Breast epithelium (tissue), 4 donors: ENCODE results near the gene STEAP2. TPM values are rescaled to one million over a fixed set of nuclear protein-coding genes. Genes with fewer than 3 reads are reported as not detected.

Experiments
- DNase-seq, 2 donors: peaks; one replicate each; pipeline ENCODE4 v3.0.0-alpha.2; 2019; ENCODE audit warnings: low spot score in 2 of 2
- H3K27ac ChIP-seq, 2 donors: fragments of 200-600 bp; sonication (generic) in 1 of 2; one replicate each; pipeline ENCODE4 v1.5.1; 2016 to 2019; ENCODE audit warnings: mild to moderate bottlenecking in 1 of 2
- H3K27me3 ChIP-seq, 2 donors: fragments of 200-600 bp; sonication (generic) in 1 of 2; one replicate each; pipeline versions ENCODE4 v1.5.1 to v1.6.0; 2017 to 2019; ENCODE audit warnings: control low read depth in 1 of 2, mild to moderate bottlenecking in 1 of 2
- H3K36me3 ChIP-seq: fragments of 200-600 bp; one replicate; pipeline ENCODE4 v1.5.1; 2019
- H3K4me1 ChIP-seq, 2 donors: fragments of 200-600 bp; sonication (generic); one replicate each; pipeline ENCODE4 v1.5.1; 2016 to 2019; ENCODE audit warnings: control low read depth in 1 of 2
- H3K4me3 ChIP-seq, 3 donors: fragments of 200-600 bp; sonication (generic); 1 replicate in 2 of 3; 2 replicates in 1 of 3; pipeline ENCODE4 v1.5.1; 2016 to 2019; ENCODE audit warnings: mild to moderate bottlenecking in 3 of 3, moderate library complexity in 2 of 3
- H3K9me3 ChIP-seq, 2 donors: fragments of 200-600 bp; sonication (generic) in 1 of 2; one replicate each; pipeline ENCODE4 v1.5.1; 2016 to 2019; ENCODE audit warnings: control low read depth in 1 of 2
- POLR2A ChIP-seq: fragments of 450-650 bp; IDR thresholded peaks from one replicate; pipeline ENCODE4 v1.6.1; 2016; ENCODE audit warnings: antibody characterized with exemption, mild to moderate bottlenecking, moderate library complexity
- POLR2AphosphoS5 ChIP-seq, 3 donors: sonication (generic); formaldehyde crosslinking; IDR thresholded peaks; one replicate each; pipeline ENCODE4 v1.6.1; 2017; ENCODE audit warnings: antibody characterized with exemption in 3 of 3
- intact Hi-C: fragments of 100-400 bp; cut with DNase I; formaldehyde crosslinking; loops from one replicate; pipeline ENCODE4 v1.15.1; 2023; ENCODE audit warnings: low total_unique reads
- total RNA-seq, 3 donors: library from RNA; depleted of rRNA; stranded (reverse); fragments of >200 nt; gene quantifications; one replicate each; pipeline ENCODE4 v1.1.0, GENCODE V29; 2016
- TF ChIP-seq, protein P1 (sequence below), 3 donors: fragments of 450-650 bp; IDR thresholded peaks; one replicate each; pipeline ENCODE4 v1.5.1; 2016 to 2017; ENCODE audit warnings: antibody characterized with exemption in 3 of 3, mild to moderate bottlenecking in 3 of 3, moderate library complexity in 3 of 3

Gene STEAP2
- total RNA-seq, 3 donors from 2014 or later, result 14.4 to 81.9 (median 22.1) TPM

DNA sequence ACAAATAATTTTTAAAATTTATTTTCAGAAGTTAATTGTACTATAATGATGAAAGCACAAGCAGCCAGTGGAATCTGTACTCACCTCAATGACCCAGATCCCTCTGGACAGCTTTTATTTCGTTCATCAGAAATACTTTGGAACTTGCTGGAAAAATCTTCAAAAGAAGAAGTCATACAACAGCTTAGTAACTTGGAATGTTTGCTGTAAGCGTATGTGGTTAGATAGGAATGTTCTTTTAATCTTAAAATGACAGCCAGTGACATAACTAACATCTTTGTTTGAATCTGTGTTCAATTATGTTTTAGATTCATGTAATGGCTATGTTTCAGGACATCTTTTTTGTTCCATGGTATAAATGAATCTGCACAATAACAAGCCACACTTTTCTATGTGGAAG, 60.2 kb downstream of the STEAP2 start:
- Histone ChIP-seq H3K9me3 (no peaks in the 10 kb centered on the region), H3K27me3 (no peaks in the 10 kb centered on the region), H3K36me3 (no peaks in the 10 kb centered on the region), H3K4me1 (no peaks in the 10 kb centered on the region), H3K4me3 (no peak overlapping the region), H3K27ac (no peak overlapping the region)
- TF ChIP-seq, protein P1, sequence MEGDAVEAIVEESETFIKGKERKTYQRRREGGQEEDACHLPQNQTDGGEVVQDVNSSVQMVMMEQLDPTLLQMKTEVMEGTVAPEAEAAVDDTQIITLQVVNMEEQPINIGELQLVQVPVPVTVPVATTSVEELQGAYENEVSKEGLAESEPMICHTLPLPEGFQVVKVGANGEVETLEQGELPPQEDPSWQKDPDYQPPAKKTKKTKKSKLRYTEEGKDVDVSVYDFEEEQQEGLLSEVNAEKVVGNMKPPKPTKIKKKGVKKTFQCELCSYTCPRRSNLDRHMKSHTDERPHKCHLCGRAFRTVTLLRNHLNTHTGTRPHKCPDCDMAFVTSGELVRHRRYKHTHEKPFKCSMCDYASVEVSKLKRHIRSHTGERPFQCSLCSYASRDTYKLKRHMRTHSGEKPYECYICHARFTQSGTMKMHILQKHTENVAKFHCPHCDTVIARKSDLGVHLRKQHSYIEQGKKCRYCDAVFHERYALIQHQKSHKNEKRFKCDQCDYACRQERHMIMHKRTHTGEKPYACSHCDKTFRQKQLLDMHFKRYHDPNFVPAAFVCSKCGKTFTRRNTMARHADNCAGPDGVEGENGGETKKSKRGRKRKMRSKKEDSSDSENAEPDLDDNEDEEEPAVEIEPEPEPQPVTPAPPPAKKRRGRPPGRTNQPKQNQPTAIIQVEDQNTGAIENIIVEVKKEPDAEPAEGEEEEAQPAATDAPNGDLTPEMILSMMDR (IDR thresholded peaks at IDR 0.05), result no peak
- TF ChIP-seq POLR2A, result no peak
- no peak for TF ChIP-seq POLR2AphosphoS5 (IDR thresholded peaks at IDR 0.05)
- intact Hi-C loops, result no loop called here
- no peak for DNase-seq

DNA sequence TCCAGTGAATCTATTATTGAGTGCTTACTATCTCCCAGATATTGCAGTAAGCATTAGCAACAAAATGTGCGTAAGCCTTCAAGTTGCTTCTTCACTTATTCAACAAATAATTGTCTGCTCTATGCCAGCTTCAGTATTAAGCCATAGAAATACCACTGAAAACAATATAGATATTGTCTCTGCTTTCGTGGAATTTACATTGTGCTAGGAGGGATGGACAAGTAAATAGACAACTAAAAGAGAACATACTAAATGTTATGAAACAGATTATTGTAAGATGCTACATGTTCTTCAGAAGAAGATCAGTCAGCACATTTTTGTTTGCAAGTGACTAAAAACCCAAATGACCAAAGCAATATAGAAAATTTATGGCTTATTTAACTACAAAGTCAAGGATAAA, 60.7 kb downstream of the STEAP2 start:
- Histone ChIP-seq H3K27me3 (no peaks in the 10 kb centered on the region), H3K4me3 (no peak overlapping the region), H3K4me1 (no peaks in the 10 kb centered on the region), H3K36me3 (no peaks in the 10 kb centered on the region), H3K27ac (peak overlapping the region in 1 of 2 donors; percentile 15), H3K9me3 (no peaks in the 10 kb centered on the region)
- intact Hi-C loops, result no loop called here
- no peak for DNase-seq
- TF ChIP-seq POLR2AphosphoS5 (IDR thresholded peaks at IDR 0.05) (no peak), POLR2A (no peak)
- TF ChIP-seq, protein P1 (IDR thresholded peaks at IDR 0.05), result no peak

DNA sequence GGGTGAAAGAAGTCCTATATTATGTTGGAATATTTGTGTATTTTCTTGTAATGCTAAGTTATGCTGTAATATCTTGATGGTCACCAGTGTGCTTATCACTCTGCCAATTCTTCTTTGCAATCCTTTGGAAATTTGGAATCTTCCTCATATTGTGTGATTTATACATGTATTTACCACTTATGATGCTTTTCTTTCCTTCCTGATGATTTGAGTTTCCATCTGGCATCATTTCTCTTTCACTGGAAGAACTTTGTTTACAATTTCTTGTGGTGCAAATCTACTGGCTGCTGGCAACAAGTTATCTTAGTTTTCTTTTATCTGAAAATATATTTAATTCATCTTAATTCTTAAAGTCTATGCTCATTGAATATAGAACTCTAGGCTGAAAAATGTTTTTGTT, 62.6 kb downstream of the STEAP2 start:
- intact Hi-C loops, result no loop called here
- Histone ChIP-seq H3K27me3 (no peaks in the 10 kb centered on the region), H3K27ac (no peak overlapping the region)

DNA sequence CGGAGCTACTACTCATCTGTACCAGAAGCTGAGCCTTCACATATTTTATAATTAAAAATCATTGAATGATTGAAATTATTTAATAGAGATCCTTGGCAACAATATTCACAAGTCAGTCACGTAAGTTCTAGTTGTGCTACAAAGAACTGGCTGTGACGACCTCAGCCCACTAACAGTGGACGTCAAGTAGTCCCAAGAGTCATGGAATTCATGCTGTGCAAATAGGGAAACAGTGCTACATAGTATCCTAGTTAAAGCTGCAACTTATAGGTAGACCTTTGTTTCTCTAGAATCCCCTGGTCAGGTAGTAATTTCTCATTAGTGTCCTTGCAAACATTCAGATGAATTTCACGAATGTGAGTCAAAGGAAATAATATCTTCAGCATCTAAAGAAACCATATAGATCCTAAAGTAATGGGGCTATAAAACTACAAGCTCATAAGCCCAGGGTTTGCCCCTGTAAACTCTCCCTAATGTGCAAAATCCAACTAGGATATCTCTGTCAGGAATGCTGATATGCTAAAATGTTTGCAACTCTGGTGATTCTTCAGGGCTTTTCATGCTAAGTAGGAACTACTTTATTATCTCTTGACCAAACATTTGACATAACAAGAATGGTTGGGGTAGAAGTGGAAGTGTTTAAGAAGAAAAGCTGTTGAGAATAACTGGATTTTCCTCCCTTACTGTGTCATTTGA, 64.6 kb downstream of the STEAP2 start:
- no peaks in the 10 kb centered on the region for H3K36me3 ChIP-seq
- intact Hi-C loops, result no loop called here
- TF ChIP-seq POLR2AphosphoS5 (IDR thresholded peaks at IDR 0.05), result no peak
- TF ChIP-seq POLR2A, result no peak
- TF ChIP-seq, protein P1 (IDR thresholded peaks at IDR 0.05), result no peak
- H3K9me3 ChIP-seq, result no peaks in the 10 kb centered on the region
- H3K27me3 ChIP-seq, result no peaks in the 10 kb centered on the region
- no peak overlapping the region for H3K27ac ChIP-seq
- no peak overlapping the region for H3K4me3 ChIP-seq
- no peaks in the 10 kb centered on the region for H3K4me1 ChIP-seq
- no peak for DNase-seq

More for the DNA sequence above, 62.6 kb downstream of the STEAP2 start:
- TF ChIP-seq POLR2A, result no peak
- TF ChIP-seq POLR2AphosphoS5 (IDR thresholded peaks at IDR 0.05), result no peak
- TF ChIP-seq, protein P1 (IDR thresholded peaks at IDR 0.05), result no peak
- no peak for DNase-seq
- Histone ChIP-seq H3K4me1 (no peaks in the 10 kb centered on the region), H3K4me3 (no peak overlapping the region), H3K9me3 (no peaks in the 10 kb centered on the region), H3K36me3 (no peaks in the 10 kb centered on the region)

Other genes with a start within 250 kb of the STEAP2 start
- 10 to 100 TPM; 19.2 to 75.1 (median 24.5) TPM for gene STEAP1, start 57.3 kb upstream of the STEAP2 start, total RNA-seq
- 10 to 100 TPM; 13.0 to 45.2 (median 21.8) TPM for gene CFAP69, start 33.4 kb downstream of the STEAP2 start, total RNA-seq
- under 1 TPM in 1 of 3 donors, not detected in 2; 0.15 TPM for gene FAM237B, start 109.6 kb downstream of the STEAP2 start, total RNA-seq
- 10 to 100 TPM; 21.3 to 27.2 (median 22.3) TPM for gene GTPBP10, start 135.0 kb downstream of the STEAP2 start, total RNA-seq
- gene CLDN12, start 191.7 kb downstream of the STEAP2 start, total RNA-seq, result 10 to 100 TPM; 21.6 to 52.8 (median 43.3) TPM